ENCODE data around the gene MARF1. TPM values are rescaled to one million over a fixed set of nuclear protein-coding genes. Genes with fewer than 3 reads are reported as not detected.

MARF1 gene
- total and polyA plus RNA-seq, 2 of the 8 experiments (the other 6 are each of a cell fraction or from before 2014, with no cell fraction given): 5.6 to 31.4 TPM

DNA sequence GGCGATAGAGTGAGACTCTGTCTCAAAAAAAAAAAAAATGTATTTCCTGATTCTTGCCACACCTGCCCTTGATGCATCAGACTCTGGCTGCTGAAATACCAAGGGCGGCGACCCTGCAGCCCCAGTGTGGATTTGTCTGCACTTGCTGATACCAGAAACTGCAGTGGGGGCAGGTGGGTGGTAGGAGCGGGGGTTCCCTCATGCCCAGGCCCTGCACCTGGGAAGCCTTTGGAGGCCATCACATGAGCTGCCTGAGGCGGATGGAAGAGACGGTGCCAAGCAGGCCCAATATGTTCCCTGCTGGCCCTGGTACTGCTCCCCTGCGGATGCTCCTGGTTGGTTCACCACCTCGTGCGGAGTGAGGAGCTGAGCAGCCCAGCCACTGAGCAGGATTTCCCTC is 50.6 kb downstream of the MARF1 start (continued):
- TF ChIP-seq, protein P1, sequence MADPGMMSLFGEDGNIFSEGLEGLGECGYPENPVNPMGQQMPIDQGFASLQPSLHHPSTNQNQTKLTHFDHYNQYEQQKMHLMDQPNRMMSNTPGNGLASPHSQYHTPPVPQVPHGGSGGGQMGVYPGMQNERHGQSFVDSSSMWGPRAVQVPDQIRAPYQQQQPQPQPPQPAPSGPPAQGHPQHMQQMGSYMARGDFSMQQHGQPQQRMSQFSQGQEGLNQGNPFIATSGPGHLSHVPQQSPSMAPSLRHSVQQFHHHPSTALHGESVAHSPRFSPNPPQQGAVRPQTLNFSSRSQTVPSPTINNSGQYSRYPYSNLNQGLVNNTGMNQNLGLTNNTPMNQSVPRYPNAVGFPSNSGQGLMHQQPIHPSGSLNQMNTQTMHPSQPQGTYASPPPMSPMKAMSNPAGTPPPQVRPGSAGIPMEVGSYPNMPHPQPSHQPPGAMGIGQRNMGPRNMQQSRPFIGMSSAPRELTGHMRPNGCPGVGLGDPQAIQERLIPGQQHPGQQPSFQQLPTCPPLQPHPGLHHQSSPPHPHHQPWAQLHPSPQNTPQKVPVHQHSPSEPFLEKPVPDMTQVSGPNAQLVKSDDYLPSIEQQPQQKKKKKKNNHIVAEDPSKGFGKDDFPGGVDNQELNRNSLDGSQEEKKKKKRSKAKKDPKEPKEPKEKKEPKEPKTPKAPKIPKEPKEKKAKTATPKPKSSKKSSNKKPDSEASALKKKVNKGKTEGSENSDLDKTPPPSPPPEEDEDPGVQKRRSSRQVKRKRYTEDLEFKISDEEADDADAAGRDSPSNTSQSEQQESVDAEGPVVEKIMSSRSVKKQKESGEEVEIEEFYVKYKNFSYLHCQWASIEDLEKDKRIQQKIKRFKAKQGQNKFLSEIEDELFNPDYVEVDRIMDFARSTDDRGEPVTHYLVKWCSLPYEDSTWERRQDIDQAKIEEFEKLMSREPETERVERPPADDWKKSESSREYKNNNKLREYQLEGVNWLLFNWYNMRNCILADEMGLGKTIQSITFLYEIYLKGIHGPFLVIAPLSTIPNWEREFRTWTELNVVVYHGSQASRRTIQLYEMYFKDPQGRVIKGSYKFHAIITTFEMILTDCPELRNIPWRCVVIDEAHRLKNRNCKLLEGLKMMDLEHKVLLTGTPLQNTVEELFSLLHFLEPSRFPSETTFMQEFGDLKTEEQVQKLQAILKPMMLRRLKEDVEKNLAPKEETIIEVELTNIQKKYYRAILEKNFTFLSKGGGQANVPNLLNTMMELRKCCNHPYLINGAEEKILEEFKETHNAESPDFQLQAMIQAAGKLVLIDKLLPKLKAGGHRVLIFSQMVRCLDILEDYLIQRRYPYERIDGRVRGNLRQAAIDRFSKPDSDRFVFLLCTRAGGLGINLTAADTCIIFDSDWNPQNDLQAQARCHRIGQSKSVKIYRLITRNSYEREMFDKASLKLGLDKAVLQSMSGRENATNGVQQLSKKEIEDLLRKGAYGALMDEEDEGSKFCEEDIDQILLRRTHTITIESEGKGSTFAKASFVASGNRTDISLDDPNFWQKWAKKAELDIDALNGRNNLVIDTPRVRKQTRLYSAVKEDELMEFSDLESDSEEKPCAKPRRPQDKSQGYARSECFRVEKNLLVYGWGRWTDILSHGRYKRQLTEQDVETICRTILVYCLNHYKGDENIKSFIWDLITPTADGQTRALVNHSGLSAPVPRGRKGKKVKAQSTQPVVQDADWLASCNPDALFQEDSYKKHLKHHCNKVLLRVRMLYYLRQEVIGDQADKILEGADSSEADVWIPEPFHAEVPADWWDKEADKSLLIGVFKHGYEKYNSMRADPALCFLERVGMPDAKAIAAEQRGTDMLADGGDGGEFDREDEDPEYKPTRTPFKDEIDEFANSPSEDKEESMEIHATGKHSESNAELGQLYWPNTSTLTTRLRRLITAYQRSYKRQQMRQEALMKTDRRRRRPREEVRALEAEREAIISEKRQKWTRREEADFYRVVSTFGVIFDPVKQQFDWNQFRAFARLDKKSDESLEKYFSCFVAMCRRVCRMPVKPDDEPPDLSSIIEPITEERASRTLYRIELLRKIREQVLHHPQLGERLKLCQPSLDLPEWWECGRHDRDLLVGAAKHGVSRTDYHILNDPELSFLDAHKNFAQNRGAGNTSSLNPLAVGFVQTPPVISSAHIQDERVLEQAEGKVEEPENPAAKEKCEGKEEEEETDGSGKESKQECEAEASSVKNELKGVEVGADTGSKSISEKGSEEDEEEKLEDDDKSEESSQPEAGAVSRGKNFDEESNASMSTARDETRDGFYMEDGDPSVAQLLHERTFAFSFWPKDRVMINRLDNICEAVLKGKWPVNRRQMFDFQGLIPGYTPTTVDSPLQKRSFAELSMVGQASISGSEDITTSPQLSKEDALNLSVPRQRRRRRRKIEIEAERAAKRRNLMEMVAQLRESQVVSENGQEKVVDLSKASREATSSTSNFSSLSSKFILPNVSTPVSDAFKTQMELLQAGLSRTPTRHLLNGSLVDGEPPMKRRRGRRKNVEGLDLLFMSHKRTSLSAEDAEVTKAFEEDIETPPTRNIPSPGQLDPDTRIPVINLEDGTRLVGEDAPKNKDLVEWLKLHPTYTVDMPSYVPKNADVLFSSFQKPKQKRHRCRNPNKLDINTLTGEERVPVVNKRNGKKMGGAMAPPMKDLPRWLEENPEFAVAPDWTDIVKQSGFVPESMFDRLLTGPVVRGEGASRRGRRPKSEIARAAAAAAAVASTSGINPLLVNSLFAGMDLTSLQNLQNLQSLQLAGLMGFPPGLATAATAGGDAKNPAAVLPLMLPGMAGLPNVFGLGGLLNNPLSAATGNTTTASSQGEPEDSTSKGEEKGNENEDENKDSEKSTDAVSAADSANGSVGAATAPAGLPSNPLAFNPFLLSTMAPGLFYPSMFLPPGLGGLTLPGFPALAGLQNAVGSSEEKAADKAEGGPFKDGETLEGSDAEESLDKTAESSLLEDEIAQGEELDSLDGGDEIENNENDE (IDR thresholded peaks at IDR 0.05; ENCODE audit: insufficient replicate concordance, low read length): no peak
- no peak for TF ChIP-seq YY1 (IDR thresholded peaks at IDR 0.05; ENCODE audit: low read depth, low read length)
- TF ChIP-seq HDAC6 (IDR thresholded peaks at IDR 0.05; ENCODE audit: low read depth, low read length): no peak
- no peak for TF ChIP-seq BRCA1 (IDR thresholded peaks at IDR 0.05; ENCODE audit: low read depth, low read length)
- TF ChIP-seq NANOG (IDR thresholded peaks at IDR 0.05; ENCODE audit: insufficient read depth, low read depth, low read length, poor library complexity, severe bottlenecking): no peak

All from H1 (cell line).